CD4-positive, alpha-beta T cell (primary cell): Measurements from ENCODE around the gene TRIM34. TPM values are rescaled to one million over a fixed set of nuclear protein-coding genes. Genes with fewer than 3 reads are reported as not detected.
A peak's percentile ranks its signal among the peaks of the same experiment; 100 is the strongest.

Experiments
- ATAC-seq: fragments of 200-7000 bp; cut with Tn5 transposase; one replicate; pipeline ENCODE4 v1.10.0; 2022; ENCODE audit warnings: mild to moderate bottlenecking; ENCODE audit not compliant: poor library complexity
- CTCF ChIA-PET: fragments of 350-600 bp; sonication (Branson Sonifier 250); formaldehyde crosslinking; loops from one replicate; lab custom pipeline; 2021; ENCODE audit warnings: antibody characterized with exemption, inconsistent platforms; lab: Charles Lee
- POLR2A ChIA-PET: fragments of 350-600 bp; sonication (Branson Sonifier 250); formaldehyde crosslinking; loops from one replicate; lab custom pipeline; 2021; ENCODE audit warnings: antibody characterized with exemption, inconsistent platforms; lab: Charles Lee
- DNase-seq, 14 experiments: peaks; one replicate each; pipeline ENCODE4 v3.0.0-alpha.2; 2013 to 2020; ENCODE audit warnings: mixed read lengths in 2 of 14
- H3K27ac ChIP-seq, 2 donors: one replicate each; pipeline versions ENCODE4 v1.5.1 to v1.7.0; 2013; ENCODE audit warnings: low read length in 2 of 2, low read depth in 1 of 2, mild to moderate bottlenecking in 1 of 2
- H3K27me3 ChIP-seq, 2 experiments: 1 replicate in 1 of 2; 2 replicates in 1 of 2; pipeline versions ENCODE4 v1.6.1 to v1.7.0; 2013; ENCODE audit warnings: low read length in 2 of 2, control low read depth in 1 of 2, mild to moderate bottlenecking in 1 of 2, moderate library complexity in 1 of 2; ENCODE audit not compliant: insufficient read depth in 2 of 2, control insufficient read depth in 1 of 2
- H3K36me3 ChIP-seq: one replicate; pipeline ENCODE4 v1.6.1; 2013; ENCODE audit warnings: low read length, control low read depth; ENCODE audit not compliant: insufficient read depth
- H3K4me1 ChIP-seq: one replicate; pipeline ENCODE4 v1.6.1; 2013; ENCODE audit warnings: low read length, control low read depth; ENCODE audit not compliant: insufficient read depth
- H3K4me3 ChIP-seq: one replicate; pipeline ENCODE4 v1.5.1; 2013; ENCODE audit warnings: mild to moderate bottlenecking, low read length, moderate library complexity
- H3K9me3 ChIP-seq, 2 experiments: 1 replicate in 1 of 2; 2 replicates in 1 of 2; pipeline versions ENCODE4 v1.6.1 to v1.7.0; 2013; ENCODE audit warnings: low read length in 2 of 2, mild to moderate bottlenecking in 2 of 2, control low read depth in 1 of 2, moderate library complexity in 1 of 2; ENCODE audit not compliant: control insufficient read depth in 1 of 2, insufficient read depth in 1 of 2
- H3K27ac Mint-ChIP-seq: one replicate; pipeline ENCODE4 v1.8.0; 2020; ENCODE audit warnings: mixed read lengths
- H3K27me3 Mint-ChIP-seq: one replicate; pipeline ENCODE4 v1.8.0; 2021; ENCODE audit warnings: mixed read lengths
- H3K36me3 Mint-ChIP-seq: one replicate; pipeline ENCODE4 v1.8.0; 2021; ENCODE audit warnings: low read depth, mixed read lengths
- H3K4me1 Mint-ChIP-seq: one replicate; pipeline ENCODE4 v1.8.0; 2021; ENCODE audit warnings: low read depth, mixed read lengths
- H3K4me3 Mint-ChIP-seq: one replicate; pipeline ENCODE4 v1.8.0; 2020; ENCODE audit warnings: mild to moderate bottlenecking, mixed read lengths
- H3K9me3 Mint-ChIP-seq: one replicate; pipeline ENCODE4 v1.8.0; 2020; ENCODE audit warnings: mixed read lengths
- intact Hi-C, 2 experiments: fragments of 100-400 bp; cut with DNase I in 1 of 2; cut with micrococcal nuclease in 1 of 2; formaldehyde crosslinking; loops; one replicate each; pipeline versions ENCODE4 v1.15.1 to v1.9.0; 2023 to 2025; cut with DNase I, micrococcal nuclease
- polyA plus RNA-seq, 2 donors: library from polyadenylated mRNA; unstranded; fragments of 120-200 nt; gene quantifications; one replicate each; pipeline ENCODE4 v1.2.1, GENCODE V29; 2013
- total RNA-seq, 174 experiments: library from RNA in 2 of 174; stranded (reverse) in 2 of 174; gene quantifications; one replicate each; pipeline ENCODE4 v1.2.3 and lab custom pipeline; 2021 to 2026
- TF ChIP-seq, protein P1 (sequence below): fragments of 200-600 bp; IDR thresholded peaks from one replicate; pipeline ENCODE4 v1.8.0; 2022; ENCODE audit warnings: antibody characterized with exemption, mild to moderate bottlenecking

The TRIM34 gene, protein sequence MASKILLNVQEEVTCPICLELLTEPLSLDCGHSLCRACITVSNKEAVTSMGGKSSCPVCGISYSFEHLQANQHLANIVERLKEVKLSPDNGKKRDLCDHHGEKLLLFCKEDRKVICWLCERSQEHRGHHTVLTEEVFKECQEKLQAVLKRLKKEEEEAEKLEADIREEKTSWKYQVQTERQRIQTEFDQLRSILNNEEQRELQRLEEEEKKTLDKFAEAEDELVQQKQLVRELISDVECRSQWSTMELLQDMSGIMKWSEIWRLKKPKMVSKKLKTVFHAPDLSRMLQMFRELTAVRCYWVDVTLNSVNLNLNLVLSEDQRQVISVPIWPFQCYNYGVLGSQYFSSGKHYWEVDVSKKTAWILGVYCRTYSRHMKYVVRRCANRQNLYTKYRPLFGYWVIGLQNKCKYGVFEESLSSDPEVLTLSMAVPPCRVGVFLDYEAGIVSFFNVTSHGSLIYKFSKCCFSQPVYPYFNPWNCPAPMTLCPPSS
- total RNA-seq (1 to 10 TPM; 3.0 to 3.5 TPM), total RNA-seq (lab: John Stamatoyannopoulos, UW) (0 to 0.65 (median 0.10) reads per million in 172 experiments)
- polyA plus RNA-seq (2013, experiment 1 of 2), result 13.9 TPM
- 10.4 TPM for polyA plus RNA-seq (2013, experiment 2 of 2)

DNA sequence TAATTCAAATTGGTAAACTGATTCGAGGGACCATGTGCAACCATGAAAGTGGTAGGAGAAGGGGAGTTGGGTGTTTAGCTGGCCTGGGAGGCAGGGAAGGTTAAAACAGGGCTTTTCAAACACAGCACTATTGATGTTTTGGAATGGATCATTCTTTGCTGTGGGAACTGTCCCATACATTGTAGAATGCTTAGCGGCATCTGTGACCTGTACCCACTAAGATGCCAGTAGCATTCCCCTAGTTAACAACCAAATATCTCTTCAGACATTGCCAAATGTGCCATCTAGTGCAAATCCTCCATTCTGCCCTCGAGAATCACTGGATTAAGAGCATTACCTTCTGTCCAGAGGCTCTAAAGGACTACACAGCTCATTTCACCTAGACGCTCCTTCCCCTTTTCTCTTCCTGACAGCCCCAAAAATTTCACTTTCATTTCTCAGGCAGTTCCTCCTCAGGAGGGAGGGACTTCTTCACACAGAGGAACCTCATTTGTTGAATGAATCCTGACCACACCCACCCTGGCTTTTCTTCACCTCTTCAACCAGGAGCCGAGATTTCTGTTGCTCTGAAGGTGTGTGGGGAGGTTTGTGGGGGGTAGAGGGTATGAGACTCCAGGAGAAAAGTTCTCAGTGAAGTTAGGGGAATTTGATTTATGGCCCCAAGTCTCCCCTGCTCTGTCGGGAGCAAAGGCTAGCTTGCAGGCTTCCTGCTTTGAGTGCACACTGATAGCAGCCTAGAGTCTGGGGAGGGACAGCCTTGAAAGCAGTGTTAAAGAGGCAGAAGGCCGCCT, at the start of gene TRIM34:
Gene TRIM34, plus strand, starts transcription at position 513 of the 791 bp plus-strand sequence. CDS start 7,331 bp downstream, outside the sequence.
- Histone ChIP-seq H3K27ac (peak within 1 kb of the TSS; percentile 43 to 50), H3K4me3 (peak within 1 kb of the TSS; percentile 63), H3K4me1 (peaks cover 27% of the 10 kb centered on the region), H3K36me3 (no peaks in the 10 kb centered on the region), H3K27me3 (no peaks in the 10 kb centered on the region), H3K9me3 (no peaks in the 10 kb centered on the region)
- peak within 1 kb of the TSS; percentile 84 for H3K27ac Mint-ChIP-seq
- ChIA-PET CTCF (interaction anchor here (1.3 to 1.8 kb wide), 2 partner anchors 25 to 60 kb away, joined by 3 to 4 read pairs; partner anchors contain the start of gene TRIM5), POLR2A (interaction anchor here (1.0 to 1.3 kb wide), 2 partner anchors 60 to 65 kb away, joined by 6 to 11 read pairs; partner anchors contain the start of genes TRIM22 and TRIM5)
- H3K9me3 Mint-ChIP-seq, result no peaks in the 10 kb centered on the region
- H3K27me3 Mint-ChIP-seq, result no peaks in the 10 kb centered on the region
- intact Hi-C loops, result loop anchor here (2.0 to 10.0 kb wide), 4 partner anchors 58 to 610 kb away; partner anchors contain the start of genes CNGA4 (in 1 of the 2), FHIP1B (in 1 of the 2) and TRIM5 (in 1 of the 2)
- H3K36me3 Mint-ChIP-seq, result peaks cover 5% of the 10 kb centered on the region
- TF ChIP-seq, protein P1, sequence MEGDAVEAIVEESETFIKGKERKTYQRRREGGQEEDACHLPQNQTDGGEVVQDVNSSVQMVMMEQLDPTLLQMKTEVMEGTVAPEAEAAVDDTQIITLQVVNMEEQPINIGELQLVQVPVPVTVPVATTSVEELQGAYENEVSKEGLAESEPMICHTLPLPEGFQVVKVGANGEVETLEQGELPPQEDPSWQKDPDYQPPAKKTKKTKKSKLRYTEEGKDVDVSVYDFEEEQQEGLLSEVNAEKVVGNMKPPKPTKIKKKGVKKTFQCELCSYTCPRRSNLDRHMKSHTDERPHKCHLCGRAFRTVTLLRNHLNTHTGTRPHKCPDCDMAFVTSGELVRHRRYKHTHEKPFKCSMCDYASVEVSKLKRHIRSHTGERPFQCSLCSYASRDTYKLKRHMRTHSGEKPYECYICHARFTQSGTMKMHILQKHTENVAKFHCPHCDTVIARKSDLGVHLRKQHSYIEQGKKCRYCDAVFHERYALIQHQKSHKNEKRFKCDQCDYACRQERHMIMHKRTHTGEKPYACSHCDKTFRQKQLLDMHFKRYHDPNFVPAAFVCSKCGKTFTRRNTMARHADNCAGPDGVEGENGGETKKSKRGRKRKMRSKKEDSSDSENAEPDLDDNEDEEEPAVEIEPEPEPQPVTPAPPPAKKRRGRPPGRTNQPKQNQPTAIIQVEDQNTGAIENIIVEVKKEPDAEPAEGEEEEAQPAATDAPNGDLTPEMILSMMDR, result no peak
- DNase-seq (peak; percentile 18 to 87 (median 47)), ATAC-seq (peak; percentile 98)
- peak within 1 kb of the TSS; percentile 90 for H3K4me3 Mint-ChIP-seq
- peaks cover 53% of the 10 kb centered on the region for H3K4me1 Mint-ChIP-seq

DNA sequence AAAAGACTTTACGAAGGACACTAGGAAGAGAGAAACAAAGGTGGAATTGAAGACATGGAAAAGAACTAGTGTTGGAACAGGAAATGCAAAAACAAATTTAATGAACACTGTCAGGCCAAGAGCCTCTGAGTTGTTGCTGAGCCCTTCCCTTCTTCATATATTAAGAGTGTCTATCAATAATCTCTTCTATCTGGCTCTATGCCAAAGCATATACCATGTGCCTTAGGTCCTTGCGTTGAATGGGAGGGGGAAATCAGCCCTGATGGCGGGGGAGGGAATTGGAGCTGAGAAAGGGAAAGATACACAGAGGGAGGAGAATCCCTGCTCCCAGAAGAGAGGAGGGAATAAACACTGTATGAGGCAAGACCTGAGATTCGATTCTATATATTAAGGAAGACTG, 49.6 kb upstream of the TRIM34 start:
- no peaks in the 10 kb centered on the region for H3K9me3 ChIP-seq
- ChIA-PET CTCF (no interaction called here), POLR2A (no interaction called here)
- TF ChIP-seq, protein P1, result no peak
- peaks cover 0 to 4% of the 10 kb centered on the region in 2 experiments for H3K27me3 ChIP-seq
- H3K4me1 ChIP-seq, result no peaks in the 10 kb centered on the region
- intact Hi-C loops, result no loop called here
- H3K9me3 Mint-ChIP-seq, result no peaks in the 10 kb centered on the region
- H3K27me3 Mint-ChIP-seq, result no peaks in the 10 kb centered on the region
- no peaks in the 10 kb centered on the region for H3K36me3 Mint-ChIP-seq
- no peak for DNase-seq
- no peaks in the 10 kb centered on the region for H3K4me1 Mint-ChIP-seq
- H3K4me3 Mint-ChIP-seq, result no peak overlapping the region
- H3K27ac Mint-ChIP-seq, result no peak overlapping the region
- H3K36me3 ChIP-seq, result no peaks in the 10 kb centered on the region
- H3K4me3 ChIP-seq, result no peak overlapping the region
- no peak for ATAC-seq
- H3K27ac ChIP-seq, result no peak overlapping the region

DNA sequence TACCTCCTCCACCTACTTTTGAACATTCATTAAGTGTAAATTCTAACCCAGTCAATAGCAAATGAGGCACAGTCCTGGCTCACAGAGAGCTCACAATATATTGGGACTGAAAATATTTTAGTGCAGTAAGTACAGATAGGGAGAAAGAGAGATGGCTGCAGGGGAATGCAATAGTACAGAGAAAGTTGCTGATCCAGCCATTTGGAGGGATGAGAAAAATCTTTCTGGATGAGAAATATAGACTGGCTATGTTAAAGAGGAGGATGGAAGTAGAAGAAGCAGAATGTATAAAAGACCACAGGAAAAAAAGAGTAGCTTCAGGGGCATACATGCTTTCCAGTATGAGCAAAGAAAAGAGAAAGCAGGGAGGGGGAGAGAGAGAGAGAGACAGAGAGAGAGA, 47.7 kb upstream of the TRIM34 start:
- DNase-seq (no peak), ATAC-seq (no peak)
- Mint-ChIP-seq H3K27me3 (no peaks in the 10 kb centered on the region), H3K27ac (no peak overlapping the region), H3K4me1 (no peaks in the 10 kb centered on the region), H3K4me3 (no peak overlapping the region), H3K36me3 (no peaks in the 10 kb centered on the region), H3K9me3 (no peaks in the 10 kb centered on the region)
- H3K27me3 ChIP-seq, result peaks cover 0 to 4% of the 10 kb centered on the region in 2 experiments
- no peaks in the 10 kb centered on the region for H3K4me1 ChIP-seq
- intact Hi-C loops, result no loop called here
- H3K36me3 ChIP-seq, result no peaks in the 10 kb centered on the region
- CTCF ChIA-PET, result no interaction called here
- POLR2A ChIA-PET, result interaction anchor here (0.8 kb wide), 1 partner anchor 295 kb away, joined by 3 read pairs; no protein-coding TSS in a partner anchor
- H3K4me3 ChIP-seq, result no peak overlapping the region
- H3K9me3 ChIP-seq, result no peaks in the 10 kb centered on the region
- TF ChIP-seq, protein P1, result no peak
- H3K27ac ChIP-seq, result no peak overlapping the region
